HEK293 (cell line): ENCODE results near the gene NUP160.

Experiments
- CTCF ChIA-PET: fragments of 350-600 bp; formaldehyde crosslinking; extraction: SDS; loops from one replicate; lab custom pipeline; 2021; ENCODE audit warnings: antibody characterized with exemption; lab: Yijun Ruan, JAX
- POLR2A ChIA-PET: fragments of 300-600 bp; formaldehyde crosslinking; extraction: SDS; loops from one replicate; lab custom pipeline; 2020; ENCODE audit warnings: antibody characterized with exemption, inconsistent platforms; lab: Yijun Ruan, JAX
- H3K27ac ChIP-seq: fragments of 200-500 bp; sonication (Bioruptor generic); 2 replicates; pipeline ENCODE4 v1.5.1; 2014; ENCODE audit warnings: low read depth, low read length, control low read depth, inconsistent platforms; ENCODE audit errors: extremely low read depth
- H3K36me3 ChIP-seq, 2 experiments: fragments of 200-500 bp in 1 of 2; sonication (Bioruptor generic) in 1 of 2; 1 replicate in 1 of 2; 2 replicates in 1 of 2; pipeline ENCODE4 v1.5.1; 2014 to 2017; ENCODE audit warnings: inconsistent platforms in 2 of 2, low read length in 2 of 2; ENCODE audit not compliant: control insufficient read depth in 2 of 2, insufficient read depth in 1 of 2
- H3K4me1 ChIP-seq: fragments of 200-500 bp; sonication (Bioruptor generic); 2 replicates; pipeline ENCODE4 v1.5.1; 2014; ENCODE audit warnings: mild to moderate bottlenecking, low read length, inconsistent platforms; ENCODE audit not compliant: control insufficient read depth, insufficient read depth
- H3K4me3 ChIP-seq: 2 replicates; pipeline ENCODE4 v1.5.1; 2011; ENCODE audit warnings: low read depth, mild to moderate bottlenecking, control low read depth, low read length, moderate library complexity
- H3K9me3 ChIP-seq: fragments of 200-500 bp; sonication (Bioruptor generic); 2 replicates; pipeline ENCODE4 v1.5.1; 2014; ENCODE audit warnings: low read depth, low read length, inconsistent platforms; ENCODE audit not compliant: control insufficient read depth, insufficient read depth
- CTCF ChIP-seq: fragments of 450-650 bp; formaldehyde crosslinking; IDR thresholded peaks from 2 replicates; pipeline ENCODE4 v1.5.1; 2016; ENCODE audit warnings: missing biosample characterization, missing genetic modification characterization
- GFI1B ChIP-seq: fragments of 450-650 bp; formaldehyde crosslinking; IDR thresholded peaks from 2 replicates; pipeline ENCODE4 v1.5.1; 2016; ENCODE audit warnings: missing biosample characterization, missing genetic modification characterization
- GLI2 ChIP-seq: fragments of 450-650 bp; formaldehyde crosslinking; IDR thresholded peaks from 2 replicates; pipeline ENCODE4; 2017; ENCODE audit warnings: missing biosample characterization, missing genetic modification characterization, low read depth, borderline replicate concordance
- PRDM1 ChIP-seq: fragments of 450-650 bp; formaldehyde crosslinking; IDR thresholded peaks from 2 replicates; pipeline ENCODE4; 2016; ENCODE audit warnings: missing biosample characterization, missing genetic modification characterization
- PRDM2 ChIP-seq: fragments of 450-650 bp; formaldehyde crosslinking; IDR thresholded peaks from 2 replicates; pipeline ENCODE4 v1.5.1; 2016; ENCODE audit warnings: missing biosample characterization, missing genetic modification characterization, borderline replicate concordance
- YY1 ChIP-seq: fragments of 450-650 bp; formaldehyde crosslinking; IDR thresholded peaks from 2 replicates; pipeline ENCODE4 v1.5.1; 2018; ENCODE audit warnings: missing biosample characterization, missing genetic modification characterization
- ZBTB20 ChIP-seq: fragments of 450-650 bp; formaldehyde crosslinking; IDR thresholded peaks from 2 replicates; pipeline ENCODE4 v1.5.1; 2016; ENCODE audit warnings: missing biosample characterization, missing genetic modification characterization
- ZNF416 ChIP-seq: fragments of 450-650 bp; formaldehyde crosslinking; IDR thresholded peaks from 2 replicates; pipeline ENCODE4 v1.5.1; 2016; ENCODE audit warnings: missing biosample characterization, missing genetic modification characterization
- ZNF548 ChIP-seq: fragments of 450-650 bp; formaldehyde crosslinking; IDR thresholded peaks from 2 replicates; pipeline ENCODE4 v1.5.1; 2016; ENCODE audit warnings: missing biosample characterization, missing genetic modification characterization
- ZNF549 ChIP-seq: fragments of 450-650 bp; IDR thresholded peaks from 2 replicates; pipeline ENCODE4 v1.5.1; 2018; ENCODE audit warnings: missing biosample characterization, missing genetic modification characterization, mild to moderate bottlenecking, inconsistent platforms, moderate library complexity
- ZNF629 ChIP-seq: fragments of 450-650 bp; formaldehyde crosslinking; IDR thresholded peaks from 2 replicates; pipeline ENCODE4 v1.5.1; 2017; ENCODE audit warnings: missing biosample characterization, missing genetic modification characterization
- ZNF670 ChIP-seq: fragments of 450-650 bp; formaldehyde crosslinking; IDR thresholded peaks from 2 replicates; pipeline ENCODE4 v1.5.1; 2016; ENCODE audit warnings: missing biosample characterization, missing genetic modification characterization, low read depth
- ZNF692 ChIP-seq: fragments of 450-650 bp; formaldehyde crosslinking; IDR thresholded peaks from 2 replicates; pipeline ENCODE4 v1.5.1; 2016; ENCODE audit warnings: missing biosample characterization, missing genetic modification characterization

The NUP160 gene

GRCh38 chr11:47846998-47847397 is 1.2 kb downstream of the NUP160 start:
- Histone ChIP-seq H3K4me3 (peak overlapping the region; percentile 100), H3K9me3 (no peaks in the 10 kb centered on the region), H3K4me1 (no peaks in the 10 kb centered on the region), H3K27ac (no peak overlapping the region), H3K36me3 (peaks cover 7 to 49% of the 10 kb centered on the region in 2 experiments; a peak in 2 of 3 replicates)
- TF ChIP-seq GFI1B (tag by site-specific recombination): no peak
- no peak for TF ChIP-seq ZNF416 (tag by site-specific recombination)
- no peak for TF ChIP-seq ZNF549 (tag by site-specific recombination)
- no peak for TF ChIP-seq ZNF670
- TF ChIP-seq YY1: no peak
- no peak for TF ChIP-seq GLI2 (tag by site-specific recombination)
- ChIA-PET CTCF (interaction anchor here (0.6 kb wide), 1 partner anchor 119 kb away, joined by 3 read pairs; no protein-coding TSS in a partner anchor), POLR2A (interaction anchor here (0.5 to 1.5 kb wide), 3 partner anchors 12 to 475 kb away, joined by 3 to 4 read pairs (median 4); no protein-coding TSS in a partner anchor)

- ChIA-PET CTCF (interaction anchor here (0.5 to 0.8 kb wide), 3 partner anchors 9 to 266 kb away, joined by 3 to 4 read pairs (median 3); no protein-coding TSS in a partner anchor), POLR2A (interaction anchor here (0.5 to 0.6 kb wide), 2 partner anchors 158 to 310 kb away, joined by 3 to 7 read pairs; no protein-coding TSS in a partner anchor)
- peaks cover 10 to 83% of the 10 kb centered on the region in 2 experiments; a peak in 2 of 3 replicates for H3K36me3 ChIP-seq
- no peak for TF ChIP-seq PRDM2 (tag by site-specific recombination)
- 0 out of 2 replicates have a peak, but pooled peaks have one; percentile 23 for TF ChIP-seq PRDM1 (tag by site-specific recombination)
- no peak overlapping the region for H3K27ac ChIP-seq
- H3K4me3 ChIP-seq: no peak overlapping the region
- H3K4me1 ChIP-seq: no peaks in the 10 kb centered on the region
- H3K9me3 ChIP-seq: no peaks in the 10 kb centered on the region
These were observed 4.6 kb downstream of the NUP160 start for GRCh38 chr11:47843361-47844055.

- Histone ChIP-seq H3K27ac (no peak overlapping the region), H3K36me3 (peaks cover 10 to 89% of the 10 kb centered on the region in 2 experiments; a peak in 2 of 3 replicates), H3K4me1 (no peaks in the 10 kb centered on the region), H3K4me3 (no peak overlapping the region), H3K9me3 (no peaks in the 10 kb centered on the region)
- POLR2A ChIA-PET: no interaction called here
- CTCF ChIA-PET: no interaction called here
- TF ChIP-seq CTCF (no peak), ZBTB20 (tag by site-specific recombination) (no peak), ZNF692 (tag by site-specific recombination) (no peak), PRDM2 (tag by site-specific recombination) (no peak), ZNF548 (tag by site-specific recombination) (no peak), ZNF629 (tag by site-specific recombination) (no peak)
These were observed 5.4 kb downstream of the NUP160 start for GRCh38 chr11:47842749-47843148.
